SK-N-SH (cell line): Measurements from ENCODE around the gene MYO1B. TPM values are rescaled to one million over a fixed set of nuclear protein-coding genes. Genes with fewer than 3 reads are reported as not detected.

ENCODE experiments used
- CTCF ChIA-PET: fragments of 300-600, 350-600 bp; formaldehyde crosslinking; extraction: SDS; loops from one replicate; lab custom pipeline; 2021; lab: Yijun Ruan, JAX
- POLR2A ChIA-PET: fragments of 350-600 bp; sonication (Branson Sonifier 250); formaldehyde crosslinking; extraction: SDS; loops from one replicate; lab custom pipeline; 2020; ENCODE audit warnings: antibody characterized with exemption, inconsistent platforms; lab: Yijun Ruan, JAX
- DNase-seq: peaks from one replicate; pipeline ENCODE4 v3.0.0; 2012
- H2AFZ ChIP-seq: fragments of 200-600 bp; sonication (generic); 2 replicates; pipeline ENCODE4 v1.8.1; 2016; ENCODE audit warnings: antibody characterized with exemption, mild to moderate bottlenecking, low read depth
- H3F3A ChIP-seq: fragments of 200-600 bp; sonication (generic); replicated peaks from 2 replicates; pipeline ENCODE3; 2016; ENCODE audit warnings: antibody characterized with exemption, mild to moderate bottlenecking; ENCODE audit not compliant: insufficient read depth
- H3K27ac ChIP-seq, 2 experiments: fragments of 200-500 bp in 1 of 2; fragments of 200-600 bp in 1 of 2; sonication (Bioruptor generic) in 1 of 2; sonication (generic), shearing (Covaris generic) in 1 of 2; 2 replicates each; pipeline versions ENCODE4 v1.5.1 to v1.6.1; 2014 to 2016; ENCODE audit warnings: low read depth in 2 of 2, inconsistent platforms in 1 of 2, low read length in 1 of 2, mild to moderate bottlenecking in 1 of 2, mixed read lengths in 1 of 2
- H3K27me3 ChIP-seq: fragments of 200-600 bp; sonication (generic), shearing (Covaris generic); 2 replicates; pipeline ENCODE4 v1.6.1; 2016; ENCODE audit warnings: mixed run types; ENCODE audit not compliant: insufficient read depth
- H3K36me3 ChIP-seq, 2 experiments: fragments of 200-500 bp in 1 of 2; fragments of 200-600 bp in 1 of 2; sonication (Bioruptor generic) in 1 of 2; sonication (generic) in 1 of 2; replicated peaks in 1 of 2; 2 replicates each; pipeline versions ENCODE3 to v1.5.1; 2014 to 2016; ENCODE audit warnings: low read length in 1 of 2, mild to moderate bottlenecking in 1 of 2; ENCODE audit not compliant: insufficient read depth in 2 of 2, control insufficient read depth in 1 of 2
- H3K4me1 ChIP-seq, 2 experiments: fragments of 200-500 bp in 1 of 2; fragments of 200-600 bp in 1 of 2; sonication (Bioruptor generic) in 1 of 2; sonication (generic), shearing (Covaris generic) in 1 of 2; 2 replicates each; pipeline versions ENCODE4 v1.5.1 to v1.6.1; 2014 to 2016; ENCODE audit warnings: low read depth in 1 of 2, low read length in 1 of 2, mixed run types in 1 of 2; ENCODE audit not compliant: insufficient read depth in 2 of 2, control insufficient read depth in 1 of 2
- H3K4me2 ChIP-seq: fragments of 200-600 bp; sonication (generic), shearing (Covaris generic); 2 replicates; pipeline ENCODE4 v1.6.1; 2017; ENCODE audit warnings: mixed run types
- H3K4me3 ChIP-seq, 2 experiments: fragments of 200-500 bp in 1 of 2; fragments of 200-600 bp in 1 of 2; sonication (Bioruptor generic) in 1 of 2; sonication (generic), shearing (Covaris generic) in 1 of 2; 2 replicates each; pipeline versions ENCODE4 v1.5.1 to v1.8.1; 2014 to 2016; ENCODE audit warnings: low read depth in 2 of 2, inconsistent platforms in 1 of 2, low read length in 1 of 2, mild to moderate bottlenecking in 1 of 2, mixed read lengths in 1 of 2, moderate library complexity in 1 of 2
- H3K79me2 ChIP-seq: fragments of 200-600 bp; sonication (generic); 2 replicates; pipeline ENCODE4 v1.8.1; 2017; ENCODE audit warnings: mild to moderate bottlenecking; ENCODE audit not compliant: insufficient read depth
- H3K9ac ChIP-seq: fragments of 200-600 bp; sonication (generic); 2 replicates; pipeline ENCODE4 v1.6.1; 2017; ENCODE audit warnings: mixed run types
- H3K9me2 ChIP-seq: fragments of 200-600 bp; sonication (generic); 2 replicates; pipeline ENCODE4 v1.6.1; 2017; ENCODE audit warnings: mixed run types
- H3K9me3 ChIP-seq: fragments of 200-600 bp; sonication (generic); 2 replicates; pipeline ENCODE4 v1.6.1; 2017; ENCODE audit warnings: mixed run types, mild to moderate bottlenecking, moderate library complexity
- H4K20me1 ChIP-seq: fragments of 200-600 bp; sonication (generic); 2 replicates; pipeline ENCODE4 v1.6.1; 2017; ENCODE audit warnings: mild to moderate bottlenecking, mixed run types; ENCODE audit not compliant: insufficient read depth
- CHD2 ChIP-seq: fragments of 150-350 bp; IDR thresholded peaks from 2 replicates; pipeline ENCODE4 v1.6.1; 2018; ENCODE audit warnings: low read length; ENCODE audit not compliant: partially characterized antibody
- ELF1 ChIP-seq: IDR thresholded peaks from 2 replicates; pipeline ENCODE4 v1.4.0; 2012
- EP300 ChIP-seq, 2 experiments: IDR thresholded peaks; 2 replicates each; pipeline versions ENCODE4 v1.4.0 to v1.6.1; 2012; ENCODE audit warnings: borderline replicate concordance in 1 of 2, low read depth in 1 of 2, low read length in 1 of 2
- FOSL2 ChIP-seq: IDR thresholded peaks from 2 replicates; pipeline ENCODE4 v1.4.0; 2012; ENCODE audit warnings: low read depth, mild to moderate bottlenecking, moderate library complexity, borderline replicate concordance
- FOXJ3 ChIP-seq: sonication (generic); formaldehyde crosslinking; IDR thresholded peaks from 2 replicates; pipeline ENCODE4 v1.5.1; 2020; ENCODE audit warnings: mild to moderate bottlenecking, missing genetic modification reagents
- FOXM1 ChIP-seq: IDR thresholded peaks from 2 replicates; pipeline ENCODE4 v1.4.0; 2012; ENCODE audit warnings: low read depth, mild to moderate bottlenecking
- JUND ChIP-seq: IDR thresholded peaks from 2 replicates; pipeline ENCODE4 v1.4.0; 2012
- MEF2A ChIP-seq: IDR thresholded peaks from 2 replicates; pipeline ENCODE4 v1.4.0; 2012; ENCODE audit warnings: low read depth, borderline replicate concordance
- MXI1 ChIP-seq: IDR thresholded peaks from 2 replicates; pipeline ENCODE4 v1.6.1; 2012; ENCODE audit warnings: mild to moderate bottlenecking, low read depth, low read length, improper control_type of control experiment
- RAD21 ChIP-seq: IDR thresholded peaks from 2 replicates; pipeline ENCODE4 v1.6.1; 2012; ENCODE audit warnings: mild to moderate bottlenecking, low read length
- RFX5 ChIP-seq: IDR thresholded peaks from 2 replicates; pipeline ENCODE4 v1.6.1; 2012; ENCODE audit warnings: mild to moderate bottlenecking, improper control_type of control experiment, low read length
- RXRA ChIP-seq: IDR thresholded peaks from 2 replicates; pipeline ENCODE4 v1.4.0; 2012; ENCODE audit warnings: low read depth, mild to moderate bottlenecking, borderline replicate concordance
- SIN3A ChIP-seq: IDR thresholded peaks from 2 replicates; pipeline ENCODE4 v1.6.1; 2012; ENCODE audit warnings: low read depth, mild to moderate bottlenecking, low read length, moderate library complexity, borderline replicate concordance
- SMC3 ChIP-seq: IDR thresholded peaks from 2 replicates; pipeline ENCODE4 v1.6.1; 2012; ENCODE audit warnings: low read depth, low read length, improper control_type of control experiment
- TAF1 ChIP-seq: IDR thresholded peaks from 2 replicates; pipeline ENCODE4 v1.6.1; 2012; ENCODE audit warnings: low read depth, mild to moderate bottlenecking, low read length, moderate library complexity, borderline replicate concordance
- TCF12 ChIP-seq: IDR thresholded peaks from 2 replicates; pipeline ENCODE4 v1.4.0; 2012
- TEAD4 ChIP-seq: IDR thresholded peaks from 2 replicates; pipeline ENCODE4 v1.4.0; 2012; ENCODE audit warnings: mild to moderate bottlenecking, borderline replicate concordance; ENCODE audit not compliant: insufficient read depth
- YY1 ChIP-seq: IDR thresholded peaks from 2 replicates; pipeline ENCODE4 v1.4.0; 2012; ENCODE audit warnings: low read depth, mild to moderate bottlenecking
- WGBS: methylation state at CpG from one replicate; pipeline ENCODE4 v1.1.6; 2017; ENCODE audit warnings: low lambda C conversion rate; 5-methylcytosine and 5-hydroxymethylcytosine counted together
- polyA plus RNA-seq, 3 experiments: library from polyadenylated mRNA; depleted of rRNA; stranded (reverse); fragments of >200 nt; gene quantifications; 2 replicates each; pipeline ENCODE4 v1.2.3, GENCODE V29; 2012
- TF ChIP-seq, protein P1 (sequence below): fragments of 200-600 bp; sonication (generic); IDR thresholded peaks from 2 replicates; pipeline ENCODE4 v1.6.1; 2017; ENCODE audit warnings: antibody characterized with exemption, mild to moderate bottlenecking, moderate library complexity
- TF ChIP-seq, protein P2 (sequence below): IDR thresholded peaks from 2 replicates; pipeline ENCODE4 v1.4.0; 2012; ENCODE audit warnings: low read depth, borderline replicate concordance
- TF ChIP-seq, protein P3 (sequence below): fragments of 150-350 bp; IDR thresholded peaks from 2 replicates; pipeline ENCODE4 v1.6.1; 2016; ENCODE audit warnings: mild to moderate bottlenecking, low read depth, low read length

The MYO1B gene
- polyA plus RNA-seq, 1 of the 3 experiments (the other 2 are of a cell fraction): 20.2 TPM

DNA sequence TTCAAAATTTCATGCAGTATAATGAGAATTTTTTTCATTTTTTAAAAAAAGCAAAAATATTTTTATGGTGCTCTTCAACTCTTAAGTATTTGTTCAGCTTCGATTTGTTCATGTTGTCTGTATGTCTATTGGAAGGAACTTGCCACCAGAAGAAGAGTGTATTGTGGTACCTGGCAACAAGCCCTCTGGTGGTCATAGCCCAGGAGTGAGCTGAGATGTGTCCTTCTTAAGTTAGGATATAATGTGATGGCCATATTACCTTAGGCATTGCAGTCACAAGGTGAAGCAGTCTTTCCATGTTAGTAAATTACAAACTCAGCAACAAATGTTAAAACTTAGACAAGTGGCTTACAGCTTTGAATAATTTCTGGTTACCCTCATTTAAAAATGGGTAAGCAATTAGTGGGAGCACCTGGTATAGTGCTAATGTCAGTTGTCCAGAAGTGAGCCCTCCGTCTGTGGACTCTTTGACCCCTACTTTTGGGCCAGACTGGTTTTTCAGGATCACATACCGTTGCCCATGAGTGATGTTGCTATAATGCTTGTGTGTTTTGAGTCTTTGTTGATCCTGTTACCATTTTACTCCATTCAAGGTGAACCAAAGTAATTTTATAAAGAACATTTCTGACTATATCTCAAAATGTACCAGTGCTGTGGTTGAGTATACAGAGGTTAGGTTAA is 57.4 kb downstream of the MYO1B start:
- no peaks in the 10 kb centered on the region for H3F3A ChIP-seq
- H2AFZ ChIP-seq: no peak overlapping the region
- peak; percentile 11 for DNase-seq
- no peaks in the 10 kb centered on the region for H3K36me3 ChIP-seq
- H3K9ac ChIP-seq: no peak overlapping the region
- H3K79me2 ChIP-seq: peaks cover 20% of the 10 kb centered on the region
- H3K27me3 ChIP-seq: no peaks in the 10 kb centered on the region
- no peak overlapping the region for H3K4me3 ChIP-seq
- H3K4me2 ChIP-seq: no peak overlapping the region
- no peak for TF ChIP-seq TAF1
- no peak for TF ChIP-seq CHD2
- no peak for TF ChIP-seq TCF12
- no peak for TF ChIP-seq YY1
- TF ChIP-seq SIN3A: no peak
- no peak for TF ChIP-seq MEF2A
- peak; percentile 36 for TF ChIP-seq RAD21
- TF ChIP-seq ELF1: no peak
- TF ChIP-seq TEAD4: no peak
- no peak for TF ChIP-seq RFX5
- no peak for TF ChIP-seq FOXJ3 (CRISPR knock-in tag)
- TF ChIP-seq MXI1: no peak
- no peak for TF ChIP-seq EP300 (IDR thresholded peaks at IDR 0.05; ENCODE audit: borderline replicate concordance in 1 of 2, low read depth in 1 of 2, low read length in 1 of 2)
- TF ChIP-seq, protein P1, sequence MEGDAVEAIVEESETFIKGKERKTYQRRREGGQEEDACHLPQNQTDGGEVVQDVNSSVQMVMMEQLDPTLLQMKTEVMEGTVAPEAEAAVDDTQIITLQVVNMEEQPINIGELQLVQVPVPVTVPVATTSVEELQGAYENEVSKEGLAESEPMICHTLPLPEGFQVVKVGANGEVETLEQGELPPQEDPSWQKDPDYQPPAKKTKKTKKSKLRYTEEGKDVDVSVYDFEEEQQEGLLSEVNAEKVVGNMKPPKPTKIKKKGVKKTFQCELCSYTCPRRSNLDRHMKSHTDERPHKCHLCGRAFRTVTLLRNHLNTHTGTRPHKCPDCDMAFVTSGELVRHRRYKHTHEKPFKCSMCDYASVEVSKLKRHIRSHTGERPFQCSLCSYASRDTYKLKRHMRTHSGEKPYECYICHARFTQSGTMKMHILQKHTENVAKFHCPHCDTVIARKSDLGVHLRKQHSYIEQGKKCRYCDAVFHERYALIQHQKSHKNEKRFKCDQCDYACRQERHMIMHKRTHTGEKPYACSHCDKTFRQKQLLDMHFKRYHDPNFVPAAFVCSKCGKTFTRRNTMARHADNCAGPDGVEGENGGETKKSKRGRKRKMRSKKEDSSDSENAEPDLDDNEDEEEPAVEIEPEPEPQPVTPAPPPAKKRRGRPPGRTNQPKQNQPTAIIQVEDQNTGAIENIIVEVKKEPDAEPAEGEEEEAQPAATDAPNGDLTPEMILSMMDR: peak; percentile 31; the same call in 1 of the 2 replicates
- H3K9me3 ChIP-seq: no peaks in the 10 kb centered on the region
- POLR2A ChIA-PET: no interaction called here
- 98% methylated on average over 3 of the region's 3 CpGs for WGBS
- no peaks in the 10 kb centered on the region for H3K9me2 ChIP-seq
- CTCF ChIA-PET: interaction anchor here (0.7 to 2.4 kb wide), 10 partner anchors 10 to 236 kb away, joined by 3 to 8 read pairs (median 4); no protein-coding TSS in a partner anchor
- peaks cover 0 to 12% of the 10 kb centered on the region in 2 experiments; a peak in 1 of 4 replicates for H3K4me1 ChIP-seq
- no peak overlapping the region for H3K27ac ChIP-seq
- H4K20me1 ChIP-seq: no peaks in the 10 kb centered on the region

DNA sequence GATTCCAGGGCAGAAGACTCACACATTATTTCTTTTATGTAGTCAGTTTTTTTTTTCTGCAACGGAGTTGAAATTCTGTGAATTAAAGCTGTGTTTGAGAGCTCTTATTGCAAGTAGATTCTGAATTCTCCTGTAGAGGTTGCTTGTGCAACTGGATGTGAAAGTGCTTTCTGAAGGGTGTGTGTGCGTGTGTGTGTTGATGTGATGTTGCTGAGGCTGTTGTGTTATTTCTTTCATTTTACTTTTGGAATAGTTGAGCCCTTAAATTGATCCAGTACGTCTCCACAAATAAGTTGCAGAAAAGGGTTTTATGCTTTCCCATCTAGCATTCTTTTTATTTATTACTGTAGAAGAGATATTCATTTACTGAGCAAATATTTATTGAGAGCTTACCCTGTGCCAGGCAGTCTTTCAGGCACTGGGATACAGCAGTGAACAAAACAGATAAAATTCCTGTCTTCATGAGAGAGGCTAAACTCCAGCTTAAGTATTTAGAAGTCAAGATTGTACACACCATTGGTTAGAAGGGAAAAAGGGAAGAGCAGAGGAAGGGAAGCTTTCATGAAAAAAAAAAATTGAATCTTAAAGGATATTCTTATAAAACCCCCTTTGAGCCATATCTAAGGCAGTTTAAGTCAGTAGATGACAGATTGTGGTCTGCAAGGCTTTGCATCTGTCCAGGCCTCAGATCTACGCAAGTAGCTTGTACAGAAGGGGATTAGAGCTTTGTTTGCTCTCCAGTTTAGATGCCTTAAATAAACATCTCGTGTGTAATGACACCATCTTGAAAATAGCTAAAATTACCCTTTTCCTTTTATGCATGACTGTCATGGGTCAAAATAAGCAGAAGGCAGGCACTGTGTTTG is 58.2 kb downstream of the MYO1B start:
- Histone ChIP-seq H3K27me3 (no peaks in the 10 kb centered on the region), H3F3A (no peaks in the 10 kb centered on the region), H3K27ac (no peak overlapping the region), H2AFZ (no peak overlapping the region), H3K36me3 (no peaks in the 10 kb centered on the region), H3K9me3 (no peaks in the 10 kb centered on the region), H3K9ac (no peak overlapping the region), H4K20me1 (no peaks in the 10 kb centered on the region), H3K79me2 (peaks cover 22% of the 10 kb centered on the region), H3K4me2 (no peak overlapping the region), H3K4me3 (no peak overlapping the region), H3K4me1 (peaks cover 0 to 10% of the 10 kb centered on the region in 2 experiments; a peak in 1 of 4 replicates), H3K9me2 (no peaks in the 10 kb centered on the region)
- CTCF ChIA-PET: interaction anchor here (1.0 to 2.4 kb wide), 8 partner anchors 9 to 198 kb away, joined by 3 to 8 read pairs (median 4); no protein-coding TSS in a partner anchor
- WGBS: 78% methylated on average over 5 of the region's 5 CpGs
- POLR2A ChIA-PET: interaction anchor here (0.6 kb wide), 1 partner anchor 24 kb away, joined by 3 read pairs; no protein-coding TSS in a partner anchor
- no peak for DNase-seq
- TF ChIP-seq, protein P2, sequence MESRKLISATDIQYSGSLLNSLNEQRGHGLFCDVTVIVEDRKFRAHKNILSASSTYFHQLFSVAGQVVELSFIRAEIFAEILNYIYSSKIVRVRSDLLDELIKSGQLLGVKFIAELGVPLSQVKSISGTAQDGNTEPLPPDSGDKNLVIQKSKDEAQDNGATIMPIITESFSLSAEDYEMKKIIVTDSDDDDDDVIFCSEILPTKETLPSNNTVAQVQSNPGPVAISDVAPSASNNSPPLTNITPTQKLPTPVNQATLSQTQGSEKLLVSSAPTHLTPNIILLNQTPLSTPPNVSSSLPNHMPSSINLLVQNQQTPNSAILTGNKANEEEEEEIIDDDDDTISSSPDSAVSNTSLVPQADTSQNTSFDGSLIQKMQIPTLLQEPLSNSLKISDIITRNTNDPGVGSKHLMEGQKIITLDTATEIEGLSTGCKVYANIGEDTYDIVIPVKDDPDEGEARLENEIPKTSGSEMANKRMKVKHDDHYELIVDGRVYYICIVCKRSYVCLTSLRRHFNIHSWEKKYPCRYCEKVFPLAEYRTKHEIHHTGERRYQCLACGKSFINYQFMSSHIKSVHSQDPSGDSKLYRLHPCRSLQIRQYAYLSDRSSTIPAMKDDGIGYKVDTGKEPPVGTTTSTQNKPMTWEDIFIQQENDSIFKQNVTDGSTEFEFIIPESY: no peak
- no peak for TF ChIP-seq RXRA
- TF ChIP-seq YY1: no peak
- TF ChIP-seq, protein P3, sequence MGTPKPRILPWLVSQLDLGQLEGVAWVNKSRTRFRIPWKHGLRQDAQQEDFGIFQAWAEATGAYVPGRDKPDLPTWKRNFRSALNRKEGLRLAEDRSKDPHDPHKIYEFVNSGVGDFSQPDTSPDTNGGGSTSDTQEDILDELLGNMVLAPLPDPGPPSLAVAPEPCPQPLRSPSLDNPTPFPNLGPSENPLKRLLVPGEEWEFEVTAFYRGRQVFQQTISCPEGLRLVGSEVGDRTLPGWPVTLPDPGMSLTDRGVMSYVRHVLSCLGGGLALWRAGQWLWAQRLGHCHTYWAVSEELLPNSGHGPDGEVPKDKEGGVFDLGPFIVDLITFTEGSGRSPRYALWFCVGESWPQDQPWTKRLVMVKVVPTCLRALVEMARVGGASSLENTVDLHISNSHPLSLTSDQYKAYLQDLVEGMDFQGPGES: no peak
- no peak for TF ChIP-seq MEF2A
- no peak for TF ChIP-seq JUND
- no peak for TF ChIP-seq FOXM1
- no peak for TF ChIP-seq SMC3
- no peak for TF ChIP-seq ELF1
- TF ChIP-seq FOSL2: no peak
- no peak for TF ChIP-seq RFX5
- no peak for TF ChIP-seq TAF1
- TF ChIP-seq FOXJ3 (CRISPR knock-in tag): no peak
- TF ChIP-seq TCF12: no peak
